Colonic mucosa (tissue), 4 donors: ENCODE results near the gene PKNOX1. TPM values are rescaled to one million over a fixed set of nuclear protein-coding genes. Genes with fewer than 3 reads are reported as not detected.

ENCODE experiments used
- DNase-seq: peaks from one replicate; pipeline ENCODE4 v3.0.0-alpha.2; 2020
- H3K27ac ChIP-seq: fragments of 200-600 bp; one replicate; pipeline ENCODE4 v1.8.0; 2021
- H3K27me3 ChIP-seq: fragments of 200-600 bp; one replicate; pipeline ENCODE4 v1.8.0; 2021
- H3K36me3 ChIP-seq: fragments of 200-600 bp; one replicate; pipeline ENCODE4 v1.8.0; 2021
- H3K4me1 ChIP-seq: fragments of 200-600 bp; one replicate; pipeline ENCODE4 v1.8.0; 2021; ENCODE audit warnings: mild to moderate bottlenecking
- H3K4me3 ChIP-seq: fragments of 200-600 bp; one replicate; pipeline ENCODE4 v1.8.0; 2021
- H3K9ac ChIP-seq, 2 donors: one replicate each; pipeline ENCODE4 v1.7.0; 2013; ENCODE audit warnings: control low read depth in 2 of 2, low read depth in 2 of 2, low read length in 2 of 2
- H3K9me3 ChIP-seq: fragments of 200-600 bp; one replicate; pipeline ENCODE4 v1.8.0; 2021
- CTCF ChIP-seq: fragments of 200-600 bp; IDR thresholded peaks from one replicate; pipeline ENCODE4 v1.8.0; 2022; ENCODE audit warnings: antibody characterized with exemption, mild to moderate bottlenecking
- intact Hi-C: fragments of 100-400 bp; cut with DNase I; formaldehyde crosslinking; loops from one replicate; pipeline ENCODE4 v1.14.1; 2022
- total RNA-seq, 2 donors: library from RNA; stranded (reverse); fragmentation: NEBNext Ultra II Directional in 1 of 2; extraction: Animal tissue kit (Norgen Biotek cat#: 25700) in 1 of 2; gene quantifications; one replicate each; pipeline ENCODE4 v1.2.1, GENCODE V29; 2021
- donor health status: healthy.
- donor health status: DM: no; HTN: no; CAD: no.
- donor health status: DM: no; HTN: no; CAD: no.

PKNOX1 gene
- total RNA-seq, 2 donors from 2014 or later = 15.4 to 16.6 TPM

- Histone ChIP-seq H3K36me3 (no peaks in the 10 kb centered on the region), H3K9ac (no peak overlapping the region), H3K9me3 (no peaks in the 10 kb centered on the region), H3K4me1 (peaks cover 4% of the 10 kb centered on the region), H3K27me3 (no peaks in the 10 kb centered on the region), H3K4me3 (no peak overlapping the region), H3K27ac (peak overlapping the region; percentile 80)
- intact Hi-C loops = no loop called here
- TF ChIP-seq CTCF = no peak
- DNase-seq = no peak
Observed at GRCh38 chr21:42970946-42971653, 3.3 kb upstream of the PKNOX1 start.

GRCh38 chr21:42971897-42972275 lies 2.5 kb upstream of the PKNOX1 start:
- Histone ChIP-seq H3K27ac (peak overlapping the region; percentile 80), H3K36me3 (no peaks in the 10 kb centered on the region), H3K9me3 (no peaks in the 10 kb centered on the region), H3K4me1 (peaks cover 4% of the 10 kb centered on the region), H3K9ac (no peak overlapping the region), H3K27me3 (no peaks in the 10 kb centered on the region), H3K4me3 (no peak overlapping the region)
- intact Hi-C loops = no loop called here
- no peak for TF ChIP-seq CTCF
- no peak for DNase-seq

- TF ChIP-seq CTCF = no peak
- H3K9ac ChIP-seq = peak overlapping the region; percentile 82 to 88
- H3K4me3 ChIP-seq = peak overlapping the region; percentile 46
- H3K36me3 ChIP-seq = no peaks in the 10 kb centered on the region
- intact Hi-C loops = no loop called here
- peaks cover 4% of the 10 kb centered on the region for H3K4me1 ChIP-seq
- no peaks in the 10 kb centered on the region for H3K27me3 ChIP-seq
- peak overlapping the region; percentile 79 for H3K27ac ChIP-seq
- no peak for DNase-seq
- no peaks in the 10 kb centered on the region for H3K9me3 ChIP-seq
Observed at GRCh38 chr21:42973309-42973990, 912 bp upstream of the PKNOX1 start.

DNA sequence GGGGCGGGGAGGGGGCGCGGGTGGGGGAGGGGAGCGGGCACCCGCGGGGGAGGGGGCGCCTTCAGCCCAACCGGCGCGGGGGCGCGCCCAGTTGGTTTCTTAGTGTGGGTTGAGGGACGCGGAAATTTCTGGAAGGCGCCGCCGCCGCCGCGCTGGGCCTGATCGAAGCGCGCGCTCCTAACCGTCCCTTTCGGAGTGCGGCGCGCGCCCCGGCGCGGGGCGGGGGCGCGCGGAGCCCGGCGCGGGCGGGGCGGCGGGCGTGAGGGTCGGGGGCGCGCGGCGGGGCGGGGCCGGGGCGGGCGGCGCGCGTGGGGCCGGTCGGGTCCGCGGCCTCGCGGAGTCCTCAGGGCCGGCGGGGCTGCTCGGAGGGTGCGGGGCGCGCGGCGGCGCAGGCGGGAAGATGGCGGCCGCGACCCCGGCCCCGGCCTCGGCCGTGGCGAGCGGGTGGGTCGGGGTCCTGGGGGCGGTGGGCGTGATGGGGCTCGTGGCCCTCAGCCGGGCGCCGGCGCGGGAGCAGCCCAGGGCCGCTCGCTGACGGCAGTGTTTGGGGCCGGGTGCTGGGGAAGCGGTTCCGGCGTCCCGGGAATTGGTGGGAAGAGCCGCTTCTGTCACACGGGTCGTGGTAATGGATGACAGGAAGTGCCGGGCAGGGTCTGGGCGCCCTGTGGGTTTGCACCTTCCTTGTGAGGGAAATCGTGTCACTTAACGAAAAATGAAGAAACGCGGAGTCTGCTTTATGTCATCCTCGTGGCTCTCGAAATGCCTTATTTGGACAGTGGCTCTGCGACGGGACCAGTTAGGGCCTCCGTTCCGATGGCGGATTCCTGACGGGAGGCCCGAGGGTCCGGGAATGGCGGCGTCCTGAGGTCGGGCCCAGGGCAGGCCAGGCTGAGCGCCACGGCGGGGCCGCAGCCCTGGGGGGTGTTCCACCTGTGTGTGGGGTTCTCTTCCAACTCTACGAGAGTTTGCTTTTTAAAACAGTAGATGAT lies 764 bp downstream of the PKNOX1 start:
- DNase-seq = peak; percentile 64
- Histone ChIP-seq H3K36me3 (no peaks in the 10 kb centered on the region), H3K27ac (peak overlapping the region; percentile 90), H3K9me3 (no peaks in the 10 kb centered on the region), H3K27me3 (no peaks in the 10 kb centered on the region), H3K4me3 (peak overlapping the region; percentile 68), H3K4me1 (peaks cover 4% of the 10 kb centered on the region), H3K9ac (peak overlapping the region; percentile 62 to 93)
- TF ChIP-seq CTCF = no peak
- intact Hi-C loops = no loop called here

GRCh38 chr21:42975886-42976608 lies 1.7 kb downstream of the PKNOX1 start:
- DNase-seq = no peak
- Histone ChIP-seq H3K27ac (peak overlapping the region; percentile 71), H3K9ac (peak overlapping the region in 1 of 2 donors; percentile 62), H3K4me1 (peaks cover 4% of the 10 kb centered on the region), H3K27me3 (no peaks in the 10 kb centered on the region), H3K9me3 (no peaks in the 10 kb centered on the region), H3K4me3 (peak overlapping the region; percentile 68), H3K36me3 (no peaks in the 10 kb centered on the region)
- TF ChIP-seq CTCF = no peak
- intact Hi-C loops = no loop called here
